AG09319 (cell line): ENCODE data around the gene OR56A4.

Experiments used
- DNase-seq: peaks from one replicate; pipeline ENCODE4 v3.0.0-alpha.2; 2010; ENCODE audit warnings: low read depth; ENCODE audit errors: extremely low read depth
- TF ChIP-seq, protein P1 (sequence below): IDR thresholded peaks from 2 replicates; pipeline ENCODE4 v1.5.1; 2011; ENCODE audit warnings: low read depth, mild to moderate bottlenecking, inconsistent platforms, low read length, moderate library complexity

OR56A4 gene, protein sequence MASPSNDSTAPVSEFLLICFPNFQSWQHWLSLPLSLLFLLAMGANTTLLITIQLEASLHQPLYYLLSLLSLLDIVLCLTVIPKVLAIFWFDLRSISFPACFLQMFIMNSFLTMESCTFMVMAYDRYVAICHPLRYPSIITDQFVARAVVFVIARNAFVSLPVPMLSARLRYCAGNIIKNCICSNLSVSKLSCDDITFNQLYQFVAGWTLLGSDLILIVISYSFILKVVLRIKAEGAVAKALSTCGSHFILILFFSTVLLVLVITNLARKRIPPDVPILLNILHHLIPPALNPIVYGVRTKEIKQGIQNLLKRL

DNA sequence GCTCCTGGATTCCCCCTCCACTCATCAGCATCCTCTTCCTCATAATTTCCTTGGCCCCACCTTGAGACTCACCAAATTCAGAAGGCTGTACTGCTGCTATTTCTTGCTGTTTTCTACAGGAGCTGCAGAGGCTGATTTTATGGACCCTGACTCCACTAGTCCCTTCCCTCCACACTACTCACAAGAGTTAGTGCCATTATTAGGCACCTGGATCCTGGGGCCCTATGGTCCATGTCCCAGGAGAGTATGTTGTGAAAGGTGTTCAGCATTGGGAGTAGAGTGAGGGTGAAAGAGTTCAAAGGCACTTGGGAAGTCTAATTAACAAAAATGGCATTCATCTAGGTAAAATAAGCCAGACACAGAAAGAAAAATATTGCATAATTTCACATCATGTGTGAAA is at the start of gene OR56A4:
OR56A4 (minus strand) TSS at position 101 of the 400 bp plus-strand sequence. CDS start 3,954 bp downstream, outside the sequence.
- TF ChIP-seq, protein P1, sequence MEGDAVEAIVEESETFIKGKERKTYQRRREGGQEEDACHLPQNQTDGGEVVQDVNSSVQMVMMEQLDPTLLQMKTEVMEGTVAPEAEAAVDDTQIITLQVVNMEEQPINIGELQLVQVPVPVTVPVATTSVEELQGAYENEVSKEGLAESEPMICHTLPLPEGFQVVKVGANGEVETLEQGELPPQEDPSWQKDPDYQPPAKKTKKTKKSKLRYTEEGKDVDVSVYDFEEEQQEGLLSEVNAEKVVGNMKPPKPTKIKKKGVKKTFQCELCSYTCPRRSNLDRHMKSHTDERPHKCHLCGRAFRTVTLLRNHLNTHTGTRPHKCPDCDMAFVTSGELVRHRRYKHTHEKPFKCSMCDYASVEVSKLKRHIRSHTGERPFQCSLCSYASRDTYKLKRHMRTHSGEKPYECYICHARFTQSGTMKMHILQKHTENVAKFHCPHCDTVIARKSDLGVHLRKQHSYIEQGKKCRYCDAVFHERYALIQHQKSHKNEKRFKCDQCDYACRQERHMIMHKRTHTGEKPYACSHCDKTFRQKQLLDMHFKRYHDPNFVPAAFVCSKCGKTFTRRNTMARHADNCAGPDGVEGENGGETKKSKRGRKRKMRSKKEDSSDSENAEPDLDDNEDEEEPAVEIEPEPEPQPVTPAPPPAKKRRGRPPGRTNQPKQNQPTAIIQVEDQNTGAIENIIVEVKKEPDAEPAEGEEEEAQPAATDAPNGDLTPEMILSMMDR: no peak
- DNase-seq: no peak

DNA sequence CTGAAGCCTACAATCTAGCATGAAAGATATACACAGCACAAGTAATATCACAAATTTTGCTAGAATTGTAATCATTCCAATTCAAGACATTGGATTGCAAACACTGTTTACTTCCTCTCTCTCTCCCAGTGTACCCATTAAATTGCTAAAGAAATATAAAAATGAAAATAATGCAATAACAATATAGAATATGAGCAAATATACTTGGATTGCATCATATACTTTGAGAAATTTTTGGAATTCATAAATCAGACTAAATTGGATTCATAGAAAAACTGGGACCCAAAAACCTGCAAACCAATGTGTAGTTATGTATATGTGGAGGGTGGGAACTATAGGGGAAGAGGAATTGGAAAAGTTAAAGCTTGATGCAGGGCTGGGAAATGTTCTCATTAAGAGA is 48.8 kb upstream of the OR56A4 start:
- no peak for DNase-seq
- TF ChIP-seq, protein P1: no peak

DNA sequence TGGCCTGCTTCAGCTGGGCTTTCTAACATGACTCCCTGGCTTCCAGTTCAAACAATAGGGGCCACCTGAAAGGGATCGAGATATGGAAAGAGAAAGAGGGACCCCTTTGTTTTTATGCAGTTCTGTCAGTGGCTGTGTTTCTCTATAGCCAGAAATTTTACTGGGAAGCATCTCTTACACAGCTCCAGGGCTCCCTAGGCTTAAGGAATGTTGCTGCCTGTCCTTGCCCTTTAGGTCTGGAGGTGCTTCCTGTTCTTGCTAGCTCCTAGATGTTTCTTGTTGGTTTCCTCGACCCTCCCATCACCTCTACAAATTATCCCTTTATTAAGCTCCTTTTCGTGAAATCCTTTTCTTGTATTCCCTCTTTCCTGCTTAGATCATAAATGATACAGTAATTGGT is 45.6 kb upstream of the OR56A4 start:
- DNase-seq: no peak
- TF ChIP-seq, protein P1: no peak

DNA sequence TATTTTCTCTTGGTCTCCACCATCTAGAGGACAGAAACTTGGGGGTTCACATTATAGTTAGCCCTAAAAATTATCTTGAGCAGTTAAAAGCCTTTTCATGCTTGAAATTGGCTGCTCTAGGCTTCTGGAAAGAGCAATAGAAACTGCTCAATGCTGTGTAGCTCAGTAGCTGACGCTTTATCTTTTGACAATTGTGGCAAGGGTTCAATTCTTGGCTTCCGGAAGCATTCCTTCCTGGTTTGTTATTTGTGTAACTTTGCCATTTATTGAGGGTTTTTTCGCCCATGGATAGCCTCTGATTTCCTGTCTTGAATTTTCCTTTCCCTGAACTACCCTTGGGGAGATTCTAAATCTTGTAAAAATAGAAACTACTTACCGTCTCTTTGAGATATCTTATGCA is 34.1 kb upstream of the OR56A4 start:
- no peak for DNase-seq
- TF ChIP-seq, protein P1: no peak

DNA sequence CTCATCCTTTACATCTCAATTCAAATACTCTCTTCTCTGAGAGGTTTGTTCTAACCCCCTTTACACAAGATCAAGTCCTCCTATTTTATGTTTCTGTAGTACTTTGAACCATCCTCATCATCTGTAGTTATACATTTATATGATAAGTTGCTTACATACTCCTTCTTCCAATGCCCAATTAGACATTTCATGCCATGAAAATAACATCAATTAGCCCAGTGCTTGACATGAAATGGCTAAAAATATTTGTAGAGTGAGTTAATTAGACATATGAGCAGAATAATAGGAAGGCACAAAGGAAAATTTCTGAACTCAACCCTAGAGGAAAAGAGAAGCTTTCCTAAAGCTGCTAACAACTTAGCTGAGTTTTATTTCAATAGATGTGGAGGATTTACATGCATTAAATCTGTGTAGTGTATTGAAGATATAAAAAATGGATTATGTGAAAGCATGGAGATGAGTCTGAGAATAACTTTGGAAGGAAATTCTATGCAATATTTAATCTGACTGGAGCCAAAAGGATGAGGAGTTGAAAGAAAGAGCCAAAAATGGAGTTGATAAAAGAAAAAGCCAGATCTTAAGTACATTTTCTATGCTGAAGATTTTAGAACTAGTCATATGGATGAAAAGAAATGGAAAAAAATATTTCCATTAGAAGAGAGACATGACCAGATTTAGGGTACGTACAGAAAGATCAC is 24.1 kb upstream of the OR56A4 start, which contains the start of gene OR56A1:
OR56A1 (minus strand) TSS at position 51 of the 698 bp plus-strand sequence. CDS start 3,066 bp downstream, outside the sequence.
- DNase-seq: no peak
- TF ChIP-seq, protein P1: no peak

DNA sequence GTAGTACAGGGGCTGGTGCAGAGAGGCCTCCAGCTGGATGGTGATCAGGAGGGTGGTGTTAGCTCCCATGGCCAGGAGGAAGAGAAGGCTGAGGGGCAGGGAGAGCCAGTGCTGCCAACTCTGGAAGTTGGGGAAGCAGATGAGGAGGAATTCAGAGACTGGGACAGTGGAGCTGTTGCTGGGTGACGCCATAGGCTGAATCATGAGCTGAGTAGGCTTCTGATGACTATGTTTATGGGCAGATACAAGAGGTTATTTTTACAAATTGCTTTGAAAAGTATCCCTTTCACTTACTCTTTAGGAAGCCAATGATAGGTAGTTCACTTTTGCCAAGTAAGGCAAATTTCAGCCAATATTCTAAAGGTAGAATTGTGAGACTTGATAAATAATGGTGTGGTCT is 20.8 kb upstream of the OR56A4 start:
- no peak for DNase-seq

DNA sequence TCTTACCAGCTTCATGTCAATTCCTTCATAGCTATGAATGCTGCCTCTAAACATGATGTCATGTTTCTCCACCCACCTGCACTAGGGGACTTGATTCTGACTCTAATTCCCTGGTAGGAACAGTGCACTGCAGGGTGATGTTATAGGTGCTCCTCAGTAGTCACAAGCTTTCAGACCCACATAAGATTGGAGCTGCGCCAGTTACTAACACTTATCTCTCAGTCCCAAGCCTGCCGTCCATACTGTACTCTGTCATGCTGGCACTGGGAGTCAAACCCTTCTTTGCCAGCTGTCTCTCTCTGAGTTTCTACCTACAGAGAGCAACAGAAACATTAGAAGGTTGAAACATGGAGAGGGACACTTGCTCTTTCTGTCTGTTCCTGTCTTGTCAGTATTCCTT is 18.3 kb upstream of the OR56A4 start:
- TF ChIP-seq, protein P1: no peak
- no peak for DNase-seq

More for the DNA sequence above, 20.8 kb upstream of the OR56A4 start:
- TF ChIP-seq, protein P1: no peak
